IPS-20b (cell line): Measurements from ENCODE around the gene PROX2.

ENCODE experiments used
- H3K27ac ChIP-seq: one replicate; pipeline ENCODE4 v1.5.1; 2013; ENCODE audit warnings: low read length
- H3K27me3 ChIP-seq: 2 replicates; pipeline ENCODE4 v1.6.1; 2013; ENCODE audit warnings: mild to moderate bottlenecking, low read length, inconsistent platforms; ENCODE audit not compliant: insufficient read depth
- H3K36me3 ChIP-seq: 2 replicates; pipeline ENCODE4 v1.6.1; 2013; ENCODE audit warnings: low read depth, mild to moderate bottlenecking, inconsistent platforms, low read length, moderate library complexity; ENCODE audit not compliant: insufficient read depth
- H3K4me1 ChIP-seq: 2 replicates; pipeline ENCODE4 v1.6.1; 2013; ENCODE audit warnings: mild to moderate bottlenecking, control low read depth, inconsistent platforms, low read length, moderate library complexity; ENCODE audit not compliant: insufficient read depth
- H3K4me3 ChIP-seq: 2 replicates; pipeline ENCODE4 v1.5.1; 2013; ENCODE audit warnings: mild to moderate bottlenecking, low read length, inconsistent platforms
- H3K9ac ChIP-seq: 2 replicates; pipeline ENCODE4 v1.6.1; 2013; ENCODE audit warnings: low read depth, mild to moderate bottlenecking, inconsistent platforms, low read length, moderate library complexity
- H3K9me3 ChIP-seq: 2 replicates; pipeline ENCODE4 v1.6.1; 2013; ENCODE audit warnings: mild to moderate bottlenecking, low read depth, low read length, inconsistent platforms; ENCODE audit not compliant: insufficient read depth

The PROX2 gene

GRCh38 chr14:74908861-74909341 lies 33.0 kb upstream of the PROX2 start:
- no peaks in the 10 kb centered on the region for H3K4me1 ChIP-seq
- H3K27me3 ChIP-seq = no peaks in the 10 kb centered on the region
- no peak overlapping the region for H3K4me3 ChIP-seq
- peaks cover 14% of the 10 kb centered on the region for H3K36me3 ChIP-seq
- H3K27ac ChIP-seq = no peak overlapping the region
- no peak overlapping the region for H3K9ac ChIP-seq
- H3K9me3 ChIP-seq = no peaks in the 10 kb centered on the region

DNA sequence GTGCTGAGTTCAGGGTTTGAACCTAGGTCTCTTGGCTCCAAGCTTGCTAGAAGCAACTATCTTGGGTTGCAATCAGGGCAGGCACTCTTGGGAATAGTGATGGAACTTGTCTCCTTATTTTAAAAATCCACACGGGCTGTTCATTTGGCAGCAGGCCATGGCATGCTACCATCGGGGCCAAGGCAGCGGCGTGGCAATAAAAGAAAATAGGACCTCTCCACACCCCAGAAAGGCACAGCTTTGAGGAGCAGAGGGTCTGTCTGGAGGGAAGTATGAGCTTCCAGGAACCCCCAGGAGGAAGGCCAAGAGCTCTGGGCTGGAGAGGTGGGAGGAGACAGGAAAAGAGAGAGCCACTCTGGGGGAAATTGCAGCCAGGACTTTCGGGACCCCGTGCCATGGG lies 31.8 kb upstream of the PROX2 start:
- no peaks in the 10 kb centered on the region; the same call in 1 of the 2 replicates for H3K4me1 ChIP-seq
- H3K9me3 ChIP-seq = no peaks in the 10 kb centered on the region
- no peak overlapping the region for H3K9ac ChIP-seq
- H3K27me3 ChIP-seq = no peaks in the 10 kb centered on the region
- H3K4me3 ChIP-seq = no peak overlapping the region
- no peak overlapping the region for H3K27ac ChIP-seq
- peaks cover 24% of the 10 kb centered on the region for H3K36me3 ChIP-seq

GRCh38 chr14:74906925-74907521 lies 31.1 kb upstream of the PROX2 start:
- Histone ChIP-seq H3K9ac (no peak overlapping the region), H3K27me3 (no peaks in the 10 kb centered on the region), H3K4me1 (no peaks in the 10 kb centered on the region; the same call in 1 of the 2 replicates), H3K9me3 (no peaks in the 10 kb centered on the region), H3K36me3 (peaks cover 31% of the 10 kb centered on the region), H3K27ac (no peak overlapping the region), H3K4me3 (no peak overlapping the region)

- no peaks in the 10 kb centered on the region for H3K9me3 ChIP-seq
- peaks cover 44% of the 10 kb centered on the region for H3K36me3 ChIP-seq
- no peaks in the 10 kb centered on the region for H3K27me3 ChIP-seq
- H3K9ac ChIP-seq = no peak overlapping the region
- H3K27ac ChIP-seq = no peak overlapping the region
- no peak overlapping the region for H3K4me3 ChIP-seq
- H3K4me1 ChIP-seq = no peaks in the 10 kb centered on the region; the same call in 1 of the 2 replicates
Observed at GRCh38 chr14:74905595-74906142, 29.7 kb upstream of the PROX2 start.

GRCh38 chr14:74904635-74905503 lies 28.9 kb upstream of the PROX2 start:
- H3K27ac ChIP-seq = no peak overlapping the region
- peaks cover 52% of the 10 kb centered on the region for H3K36me3 ChIP-seq

DNA sequence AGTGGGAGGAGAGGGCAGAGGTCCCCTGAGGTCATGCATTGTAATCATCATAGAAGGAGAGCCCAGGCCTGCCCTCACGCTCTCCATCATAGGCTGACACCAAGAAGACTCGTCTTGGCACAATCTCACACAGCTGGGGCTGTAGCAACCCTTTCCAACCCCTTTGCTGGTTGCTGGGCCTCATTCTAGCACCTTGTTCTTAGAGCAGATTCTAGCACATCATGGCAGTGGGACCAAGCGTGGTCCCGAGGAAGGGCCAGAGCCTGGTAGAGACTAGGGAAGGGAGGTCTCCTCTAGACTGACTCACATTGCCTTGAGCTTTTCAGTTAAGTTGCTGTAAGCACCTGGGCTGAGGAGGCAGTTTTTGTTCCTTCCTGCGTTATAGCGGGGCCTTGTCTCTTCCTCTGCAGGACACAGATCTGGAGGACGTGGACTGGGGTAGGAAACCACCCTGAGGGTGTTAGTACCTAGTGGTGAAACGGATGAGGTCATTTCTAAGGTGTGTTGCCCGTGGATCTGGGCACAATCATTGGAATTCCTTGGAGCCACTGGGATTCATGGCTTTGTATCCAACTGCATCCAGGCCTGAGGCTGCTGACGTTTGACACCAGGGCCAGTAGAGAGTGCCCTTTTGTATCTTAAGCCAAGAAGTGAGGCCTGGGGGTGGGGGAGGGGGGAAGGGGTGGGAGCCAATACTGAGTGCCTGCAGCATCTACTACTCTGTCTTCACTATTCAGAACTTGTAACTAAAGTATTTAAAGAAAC lies 27.2 kb upstream of the PROX2 start:
- Histone ChIP-seq H3K9me3 (no peaks in the 10 kb centered on the region), H3K27ac (no peak overlapping the region), H3K36me3 (peaks cover 70% of the 10 kb centered on the region), H3K27me3 (no peaks in the 10 kb centered on the region), H3K9ac (no peak overlapping the region), H3K4me3 (no peak overlapping the region), H3K4me1 (no peaks in the 10 kb centered on the region; the same call in 1 of the 2 replicates)

More at GRCh38 chr14:74904635-74905503, 28.9 kb upstream of the PROX2 start:
- Histone ChIP-seq H3K9ac (no peak overlapping the region), H3K27me3 (no peaks in the 10 kb centered on the region), H3K4me3 (no peak overlapping the region), H3K4me1 (no peaks in the 10 kb centered on the region; the same call in 1 of the 2 replicates), H3K9me3 (no peaks in the 10 kb centered on the region)

DNA sequence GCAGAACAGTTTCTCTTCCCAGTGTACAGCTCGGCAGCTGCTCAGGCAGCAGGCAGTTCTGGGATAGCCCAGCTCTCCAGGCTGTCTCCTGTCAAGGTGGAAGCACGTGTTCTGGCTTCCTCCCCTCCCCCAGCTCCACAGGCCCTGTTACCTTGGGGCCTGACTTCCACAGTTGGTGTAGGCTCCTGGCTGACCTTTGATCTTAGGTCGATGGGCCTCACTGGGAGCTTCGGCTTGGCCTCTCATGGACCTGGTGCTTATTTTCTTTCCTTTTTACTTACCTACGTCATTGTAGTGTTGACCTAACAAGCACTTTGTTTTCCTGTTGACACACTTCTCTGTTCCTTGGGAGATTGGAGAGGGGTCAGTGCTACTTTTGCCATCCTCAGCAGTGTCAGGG lies 22.7 kb upstream of the PROX2 start:
- peaks cover 99% of the 10 kb centered on the region for H3K36me3 ChIP-seq
- H3K27me3 ChIP-seq = no peaks in the 10 kb centered on the region
- no peaks in the 10 kb centered on the region for H3K9me3 ChIP-seq
- H3K27ac ChIP-seq = no peak overlapping the region
- no peak overlapping the region for H3K9ac ChIP-seq
- no peaks in the 10 kb centered on the region; the same call in 1 of the 2 replicates for H3K4me1 ChIP-seq
- H3K4me3 ChIP-seq = no peak overlapping the region

GRCh38 chr14:74898083-74898482 lies 22.1 kb upstream of the PROX2 start:
- no peak overlapping the region for H3K9ac ChIP-seq
- no peak overlapping the region for H3K4me3 ChIP-seq
- H3K27me3 ChIP-seq = no peaks in the 10 kb centered on the region
- no peaks in the 10 kb centered on the region; the same call in 1 of the 2 replicates for H3K4me1 ChIP-seq
- peaks cover 100% of the 10 kb centered on the region for H3K36me3 ChIP-seq
- no peaks in the 10 kb centered on the region for H3K9me3 ChIP-seq
- H3K27ac ChIP-seq = no peak overlapping the region

- Histone ChIP-seq H3K4me1 (no peaks in the 10 kb centered on the region; the same call in 1 of the 2 replicates), H3K27me3 (no peaks in the 10 kb centered on the region), H3K9me3 (no peaks in the 10 kb centered on the region), H3K36me3 (peaks cover 100% of the 10 kb centered on the region), H3K9ac (no peak overlapping the region), H3K4me3 (no peak overlapping the region), H3K27ac (no peak overlapping the region)
Observed at GRCh38 chr14:74897642-74898041, 21.7 kb upstream of the PROX2 start.

GRCh38 chr14:74896400-74896799 lies 20.5 kb upstream of the PROX2 start:
- H3K27me3 ChIP-seq = no peaks in the 10 kb centered on the region
- no peaks in the 10 kb centered on the region for H3K4me1 ChIP-seq
- no peak overlapping the region for H3K9ac ChIP-seq
- H3K4me3 ChIP-seq = no peak overlapping the region
- no peaks in the 10 kb centered on the region for H3K9me3 ChIP-seq
- peaks cover 100% of the 10 kb centered on the region for H3K36me3 ChIP-seq
- H3K27ac ChIP-seq = no peak overlapping the region

GRCh38 chr14:74893614-74894091 lies 17.7 kb upstream of the PROX2 start:
- H3K36me3 ChIP-seq = peaks cover 97% of the 10 kb centered on the region
- H3K27ac ChIP-seq = no peak overlapping the region

More at GRCh38 chr14:74893614-74894091, 17.7 kb upstream of the PROX2 start:
- Histone ChIP-seq H3K9me3 (no peaks in the 10 kb centered on the region), H3K4me3 (no peak overlapping the region), H3K4me1 (peaks cover 3% of the 10 kb centered on the region; the same call in 1 of the 2 replicates), H3K27me3 (no peaks in the 10 kb centered on the region), H3K9ac (no peak overlapping the region)
